Measurements from ENCODE around the gene HEXIM2. TPM values are rescaled to one million over a fixed set of nuclear protein-coding genes. Genes with fewer than 3 reads are reported as not detected.
A peak's percentile ranks its signal among the peaks of the same experiment; 100 is the strongest.

The HEXIM2 gene
- polyA plus RNA-seq, 1 donor (not counting 4 experiments of a cell fraction or from before 2014, with no cell fraction given) = 2.3 TPM

GRCh38 chr17:45125509-45125908 lies 36.2 kb upstream of the HEXIM2 start:
- Histone ChIP-seq H3K79me2 (ENCODE audit: control insufficient read depth, insufficient read depth, low read length) (peaks cover 66% of the 10 kb centered on the region), H3K4me3 (ENCODE audit: control insufficient read depth in 2 of 3, extremely low read depth in 1 of 3, insufficient read depth in 2 of 3, low read depth in 1 of 3, low read length in 3 of 3) (no peak overlapping the region), H3K4me2 (ENCODE audit: control insufficient read depth, extremely low read depth, insufficient read depth, low read depth, low read length) (no peak overlapping the region), H3K9ac (ENCODE audit: control insufficient read depth, extremely low read depth, insufficient read depth, low read length) (no peak overlapping the region), H3K36me3 (ENCODE audit: control insufficient read depth in 2 of 2, extremely low read depth in 1 of 2, insufficient read depth in 2 of 2, low read length in 2 of 2) (peaks cover 0 to 4% of the 10 kb centered on the region in 2 experiments), H4K20me1 (ENCODE audit: control insufficient read depth, extremely low read depth, insufficient read depth, low read length) (no peaks in the 10 kb centered on the region), H3K27me3 (ENCODE audit: control insufficient read depth, extremely low read depth, insufficient read depth, low read length) (no peaks in the 10 kb centered on the region), H2AFZ (ENCODE audit: control insufficient read depth, low read length) (no peak overlapping the region), H3K27ac (ENCODE audit: control insufficient read depth, insufficient read depth, low read length) (no peak overlapping the region), H3K4me1 (ENCODE audit: control insufficient read depth, extremely low read depth, insufficient read depth, low read length) (peaks cover 59% of the 10 kb centered on the region), H3K9me3 (ENCODE audit: control insufficient read depth, low read depth, low read length) (no peaks in the 10 kb centered on the region), H3K9me1 (ENCODE audit: control insufficient read depth, extremely low read depth, insufficient read depth, low read length) (no peaks in the 10 kb centered on the region)
- DNase-seq (ENCODE audit: low read depth, low spot score) = no peak
- no peak for TF ChIP-seq CTCF (optimal IDR thresholded peaks at IDR 0.05 in 1 of 3, IDR thresholded peaks at IDR 0.05 in 1 of 3, conservative IDR thresholded peaks at IDR 0.05 in 1 of 3; ENCODE audit: extremely low read depth in 1 of 3, insufficient read depth in 2 of 3, low read length in 3 of 3)
- TF ChIP-seq EZH2 (IDR thresholded peaks at IDR 0.05; ENCODE audit: low read length) = no peak
- FAIRE-seq = no peak
- dilution Hi-C loops (cut with MboI; ENCODE audit: extremely low pct_ligation_motif_present, low sequenced_read_pairs) = no loop called here

GRCh38 chr17:45127207-45127547 lies 34.5 kb upstream of the HEXIM2 start:
- TF ChIP-seq CTCF (optimal IDR thresholded peaks at IDR 0.05 in 1 of 3, IDR thresholded peaks at IDR 0.05 in 1 of 3, conservative IDR thresholded peaks at IDR 0.05 in 1 of 3; ENCODE audit: extremely low read depth in 1 of 3, insufficient read depth in 2 of 3, low read length in 3 of 3) = no peak
- TF ChIP-seq EZH2 (IDR thresholded peaks at IDR 0.05; ENCODE audit: low read length) = no peak
- peak overlapping the region; percentile 55 for H3K9ac ChIP-seq (ENCODE audit: control insufficient read depth, extremely low read depth, insufficient read depth, low read length)
- peaks cover 67% of the 10 kb centered on the region for H3K4me1 ChIP-seq (ENCODE audit: control insufficient read depth, extremely low read depth, insufficient read depth, low read length)
- H3K27ac ChIP-seq (ENCODE audit: control insufficient read depth, insufficient read depth, low read length) = peak overlapping the region; percentile 70
- H3K4me3 ChIP-seq (ENCODE audit: control insufficient read depth in 2 of 3, extremely low read depth in 1 of 3, insufficient read depth in 2 of 3, low read depth in 1 of 3, low read length in 3 of 3) = peak overlapping the region in 1 of 3 experiments; percentile 42
- H3K4me2 ChIP-seq (ENCODE audit: control insufficient read depth, extremely low read depth, insufficient read depth, low read depth, low read length) = peak overlapping the region; percentile 70
- DNase-seq (ENCODE audit: low read depth, low spot score) (no peak), FAIRE-seq (no peak)
- H3K79me2 ChIP-seq (ENCODE audit: control insufficient read depth, insufficient read depth, low read length) = peaks cover 72% of the 10 kb centered on the region
- no peaks in the 10 kb centered on the region for H3K9me1 ChIP-seq (ENCODE audit: control insufficient read depth, extremely low read depth, insufficient read depth, low read length)
- dilution Hi-C loops (cut with MboI; ENCODE audit: extremely low pct_ligation_motif_present, low sequenced_read_pairs) = no loop called here
- H3K27me3 ChIP-seq (ENCODE audit: control insufficient read depth, extremely low read depth, insufficient read depth, low read length) = no peaks in the 10 kb centered on the region
- H4K20me1 ChIP-seq (ENCODE audit: control insufficient read depth, extremely low read depth, insufficient read depth, low read length) = no peaks in the 10 kb centered on the region
- no peak overlapping the region for H2AFZ ChIP-seq (ENCODE audit: control insufficient read depth, low read length)
- no peaks in the 10 kb centered on the region for H3K9me3 ChIP-seq (ENCODE audit: control insufficient read depth, low read depth, low read length)
- H3K36me3 ChIP-seq (ENCODE audit: control insufficient read depth in 2 of 2, extremely low read depth in 1 of 2, insufficient read depth in 2 of 2, low read length in 2 of 2) = peaks cover 0 to 4% of the 10 kb centered on the region in 2 experiments
